Astrocyte (in vitro differentiated cells and primary cell): ENCODE results near the gene APBB2. TPM values are rescaled to one million over a fixed set of nuclear protein-coding genes. Genes with fewer than 3 reads are reported as not detected.

ENCODE experiments used
- DNase-seq: peaks from one replicate; pipeline ENCODE4 v3.0.0-alpha.2; 2010; ENCODE audit warnings: low read depth
- FAIRE-seq: peaks from 2 replicates; lab custom pipeline; 2011; peaks lifted over from hg19 to GRCh38; lab: Jason Lieb, UNC
- H2AFZ ChIP-seq: 2 replicates; pipeline ENCODE4 v1.6.0; 2012; ENCODE audit warnings: low read depth, low read length, inconsistent platforms
- H3K27ac ChIP-seq: 2 replicates; pipeline ENCODE4 v1.5.1; 2011; ENCODE audit warnings: low read depth, low read length, inconsistent platforms
- H3K27me3 ChIP-seq: 2 replicates; pipeline ENCODE4 v1.6.0; 2011; ENCODE audit warnings: low read length, inconsistent platforms; ENCODE audit not compliant: insufficient read depth
- H3K36me3 ChIP-seq: 2 replicates; pipeline ENCODE4 v1.5.1; 2011; ENCODE audit warnings: low read length, inconsistent platforms; ENCODE audit not compliant: insufficient read depth
- H3K4me1 ChIP-seq: 2 replicates; pipeline ENCODE4 v1.5.1; 2011; ENCODE audit warnings: low read length, inconsistent platforms; ENCODE audit not compliant: insufficient read depth
- H3K4me2 ChIP-seq: 2 replicates; pipeline ENCODE4 v1.6.0; 2012; ENCODE audit warnings: low read length, inconsistent platforms
- H3K4me3 ChIP-seq: 2 replicates; pipeline ENCODE4 v1.5.1; 2011; ENCODE audit warnings: low read depth, mild to moderate bottlenecking, low read length, inconsistent platforms; ENCODE audit not compliant: insufficient read depth
- H3K79me2 ChIP-seq: 2 replicates; pipeline ENCODE4 v1.6.0; 2012; ENCODE audit warnings: mild to moderate bottlenecking, low read length, inconsistent platforms; ENCODE audit not compliant: insufficient read depth
- H3K9ac ChIP-seq: 2 replicates; pipeline ENCODE4 v1.6.0; 2012; ENCODE audit warnings: mild to moderate bottlenecking, low read length, inconsistent platforms
- H3K9me3 ChIP-seq: 2 replicates; pipeline ENCODE4 v1.5.1; 2012; ENCODE audit warnings: low read depth, mild to moderate bottlenecking, low read length, inconsistent platforms; ENCODE audit not compliant: insufficient read depth
- H4K20me1 ChIP-seq: 2 replicates; pipeline ENCODE4 v1.6.0; 2012; ENCODE audit warnings: low read length, inconsistent platforms; ENCODE audit not compliant: insufficient read depth
- H3K27ac Mint-ChIP-seq: one replicate; pipeline ENCODE4 v1.8.0; 2021; ENCODE audit warnings: mild to moderate bottlenecking, mixed read lengths; ENCODE audit not compliant: unreplicated experiment
- H3K27me3 Mint-ChIP-seq: one replicate; pipeline ENCODE4 v1.8.0; 2021; ENCODE audit warnings: low read depth, mixed read lengths; ENCODE audit not compliant: unreplicated experiment
- H3K36me3 Mint-ChIP-seq: one replicate; pipeline ENCODE4 v1.8.0; 2021; ENCODE audit warnings: low read depth, mixed read lengths; ENCODE audit not compliant: unreplicated experiment
- H3K4me1 Mint-ChIP-seq: one replicate; pipeline ENCODE4 v1.8.0; 2021; ENCODE audit warnings: low read depth, mixed read lengths; ENCODE audit not compliant: unreplicated experiment
- H3K4me3 Mint-ChIP-seq: one replicate; pipeline ENCODE4 v1.8.0; 2021; ENCODE audit warnings: mild to moderate bottlenecking, moderate library complexity, mixed read lengths; ENCODE audit not compliant: unreplicated experiment
- H3K9me3 Mint-ChIP-seq: one replicate; pipeline ENCODE4 v1.8.0; 2021; ENCODE audit warnings: mild to moderate bottlenecking, mixed read lengths; ENCODE audit not compliant: unreplicated experiment
- EZH2 ChIP-seq: IDR thresholded peaks from 2 replicates; pipeline ENCODE4 v1.6.1; 2012; ENCODE audit warnings: mild to moderate bottlenecking, low read length, inconsistent platforms; ENCODE audit not compliant: insufficient read depth
- total RNA-seq: library from RNA; stranded (reverse); gene quantifications from 2 replicates; pipeline ENCODE4 v1.2.1, GENCODE V29; 2021
- TF ChIP-seq, protein P1 (sequence below): IDR thresholded peaks from 2 replicates; pipeline ENCODE4 v1.5.1; 2011; ENCODE audit warnings: low read depth, mild to moderate bottlenecking, inconsistent platforms, low read length, moderate library complexity; ENCODE audit not compliant: insufficient read depth

The APBB2 gene
- total RNA-seq, 1 donor from 2014 or later, result 173 TPM

DNA sequence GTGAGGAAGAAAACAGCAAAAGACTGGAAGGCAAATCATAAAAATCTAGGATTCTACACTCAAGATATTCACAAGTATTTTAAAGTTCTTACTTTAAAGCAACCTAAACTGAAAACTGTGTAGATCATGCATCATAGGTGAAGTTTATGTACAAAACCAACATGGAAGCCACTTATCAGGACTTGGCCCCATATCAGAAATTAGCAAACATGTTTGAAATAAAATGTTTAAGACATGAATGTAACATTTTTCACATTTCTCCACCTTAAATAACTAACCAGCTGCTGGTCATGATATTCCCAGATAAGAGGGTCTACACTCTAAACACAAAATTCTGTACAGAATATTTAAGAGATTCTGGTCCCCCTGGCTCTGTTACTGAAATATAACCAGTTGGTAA is 38.5 kb downstream of the APBB2 start:
- peaks cover 43% of the 10 kb centered on the region for H3K4me1 ChIP-seq
- no peaks in the 10 kb centered on the region for H3K36me3 ChIP-seq
- Mint-ChIP-seq H3K4me3 (peak overlapping the region; percentile 58), H3K9me3 (no peaks in the 10 kb centered on the region), H3K27me3 (no peaks in the 10 kb centered on the region), H3K36me3 (peaks cover 15% of the 10 kb centered on the region), H3K27ac (peak overlapping the region; percentile 98), H3K4me1 (peaks cover 85% of the 10 kb centered on the region)
- H3K27me3 ChIP-seq, result no peaks in the 10 kb centered on the region
- peaks cover 4% of the 10 kb centered on the region for H4K20me1 ChIP-seq
- no peak overlapping the region for H3K4me3 ChIP-seq
- H3K4me2 ChIP-seq, result peak overlapping the region; percentile 73
- H3K27ac ChIP-seq, result peak overlapping the region; percentile 83
- H3K9ac ChIP-seq, result peak overlapping the region; percentile 67
- no peak for TF ChIP-seq EZH2
- TF ChIP-seq, protein P1, sequence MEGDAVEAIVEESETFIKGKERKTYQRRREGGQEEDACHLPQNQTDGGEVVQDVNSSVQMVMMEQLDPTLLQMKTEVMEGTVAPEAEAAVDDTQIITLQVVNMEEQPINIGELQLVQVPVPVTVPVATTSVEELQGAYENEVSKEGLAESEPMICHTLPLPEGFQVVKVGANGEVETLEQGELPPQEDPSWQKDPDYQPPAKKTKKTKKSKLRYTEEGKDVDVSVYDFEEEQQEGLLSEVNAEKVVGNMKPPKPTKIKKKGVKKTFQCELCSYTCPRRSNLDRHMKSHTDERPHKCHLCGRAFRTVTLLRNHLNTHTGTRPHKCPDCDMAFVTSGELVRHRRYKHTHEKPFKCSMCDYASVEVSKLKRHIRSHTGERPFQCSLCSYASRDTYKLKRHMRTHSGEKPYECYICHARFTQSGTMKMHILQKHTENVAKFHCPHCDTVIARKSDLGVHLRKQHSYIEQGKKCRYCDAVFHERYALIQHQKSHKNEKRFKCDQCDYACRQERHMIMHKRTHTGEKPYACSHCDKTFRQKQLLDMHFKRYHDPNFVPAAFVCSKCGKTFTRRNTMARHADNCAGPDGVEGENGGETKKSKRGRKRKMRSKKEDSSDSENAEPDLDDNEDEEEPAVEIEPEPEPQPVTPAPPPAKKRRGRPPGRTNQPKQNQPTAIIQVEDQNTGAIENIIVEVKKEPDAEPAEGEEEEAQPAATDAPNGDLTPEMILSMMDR, result no peak
- peaks cover 87% of the 10 kb centered on the region for H3K79me2 ChIP-seq
- H2AFZ ChIP-seq, result no peak overlapping the region
- FAIRE-seq (peak; percentile 37), DNase-seq (peak; percentile 39)
- no peaks in the 10 kb centered on the region for H3K9me3 ChIP-seq

DNA sequence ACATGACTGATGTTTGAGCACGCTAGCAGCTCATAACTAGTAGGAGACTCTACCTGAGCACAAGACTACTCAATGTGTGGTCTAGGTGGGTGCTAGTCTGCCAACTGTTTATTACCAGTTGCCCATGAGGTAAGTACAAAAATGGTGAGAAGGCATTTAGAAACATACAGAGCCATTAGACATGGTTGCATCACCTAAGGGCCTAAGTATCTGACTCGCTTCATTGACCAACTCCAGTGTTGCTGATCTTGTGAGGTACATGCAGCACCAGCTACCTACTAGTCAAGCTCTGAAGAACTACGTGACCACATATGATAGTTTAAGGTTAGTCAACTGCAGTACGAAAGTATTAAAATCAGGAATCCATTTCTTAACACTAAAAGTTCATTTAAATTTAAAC is 39.9 kb downstream of the APBB2 start:
- no peak overlapping the region for H3K27ac ChIP-seq
- H2AFZ ChIP-seq, result no peak overlapping the region
- H3K36me3 ChIP-seq, result no peaks in the 10 kb centered on the region
- H3K79me2 ChIP-seq, result peaks cover 86% of the 10 kb centered on the region
- H3K27me3 ChIP-seq, result no peaks in the 10 kb centered on the region
- Mint-ChIP-seq H3K9me3 (no peaks in the 10 kb centered on the region), H3K4me1 (peaks cover 73% of the 10 kb centered on the region), H3K4me3 (peak overlapping the region; percentile 12), H3K27me3 (no peaks in the 10 kb centered on the region), H3K27ac (peak overlapping the region; percentile 79), H3K36me3 (peaks cover 11% of the 10 kb centered on the region)
- no peak overlapping the region for H3K9ac ChIP-seq
- DNase-seq (no peak), FAIRE-seq (peak; percentile 17)
- no peak overlapping the region for H3K4me3 ChIP-seq
- H3K4me2 ChIP-seq, result no peak overlapping the region
- peaks cover 4% of the 10 kb centered on the region for H4K20me1 ChIP-seq
- TF ChIP-seq, protein P1, result no peak
- TF ChIP-seq EZH2, result no peak
- H3K4me1 ChIP-seq, result peaks cover 41% of the 10 kb centered on the region
- no peaks in the 10 kb centered on the region for H3K9me3 ChIP-seq

DNA sequence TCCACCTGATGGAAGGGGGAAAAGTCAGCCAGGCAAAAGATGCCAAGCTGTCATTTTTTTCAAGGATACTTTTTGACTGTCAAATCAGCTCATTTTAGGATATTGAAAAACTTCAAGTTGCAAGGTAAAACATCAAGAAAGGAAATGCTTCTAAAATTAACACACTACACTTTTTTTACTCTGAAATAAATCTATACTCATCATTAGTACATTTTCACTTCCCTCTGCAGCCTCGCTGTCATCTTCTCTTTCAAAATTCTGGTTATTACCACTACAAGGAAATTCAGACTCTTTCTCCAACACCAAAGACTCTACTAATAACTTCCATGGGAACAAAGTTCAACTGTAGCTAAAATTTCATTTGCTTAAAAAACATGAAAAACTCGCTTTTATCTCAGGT is 41.6 kb downstream of the APBB2 start:
- Histone ChIP-seq H3K27me3 (no peaks in the 10 kb centered on the region), H3K9me3 (no peaks in the 10 kb centered on the region), H3K9ac (no peak overlapping the region), H3K4me2 (no peak overlapping the region), H3K4me1 (peaks cover 25% of the 10 kb centered on the region), H4K20me1 (peaks cover 4% of the 10 kb centered on the region), H3K36me3 (no peaks in the 10 kb centered on the region), H3K4me3 (no peak overlapping the region), H2AFZ (no peak overlapping the region), H3K79me2 (peaks cover 82% of the 10 kb centered on the region), H3K27ac (no peak overlapping the region)
- Mint-ChIP-seq H3K36me3 (peaks cover 11% of the 10 kb centered on the region), H3K4me3 (no peak overlapping the region), H3K4me1 (peaks cover 62% of the 10 kb centered on the region), H3K9me3 (no peaks in the 10 kb centered on the region), H3K27me3 (no peaks in the 10 kb centered on the region), H3K27ac (peak overlapping the region; percentile 48)
- no peak for DNase-seq
- no peak for TF ChIP-seq EZH2
- TF ChIP-seq, protein P1, result no peak
- no peak for FAIRE-seq
